GM10847 (cell line): Measurements from ENCODE around the gene SNTG2.

ENCODE experiments used
- POLR2A ChIP-seq: IDR thresholded peaks from 2 replicates; pipeline ENCODE4 v1.6.1; 2011; ENCODE audit not compliant: insufficient read length; ENCODE audit errors: extremely low read depth

The SNTG2 gene

DNA sequence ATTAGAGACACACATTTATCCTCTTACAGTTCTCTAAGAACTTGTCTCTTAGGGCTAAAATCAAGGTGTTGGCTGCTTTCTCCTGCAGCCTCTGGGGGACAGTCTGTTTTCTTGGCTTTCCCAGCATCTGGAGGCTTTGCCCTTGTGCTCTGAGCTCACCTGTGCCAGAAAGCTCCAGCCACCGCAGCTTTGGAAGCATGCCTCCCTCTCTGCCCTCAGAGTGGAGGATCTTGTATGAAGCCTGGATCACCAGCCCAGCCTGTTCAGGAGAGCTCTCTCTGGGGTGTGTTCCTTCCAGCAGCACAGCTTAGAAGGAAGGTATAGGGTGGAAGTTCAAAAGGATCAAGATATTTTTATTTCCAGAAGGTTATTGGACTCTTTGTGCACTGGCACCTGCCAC, 409.5 kb downstream of the SNTG2 start:
- TF ChIP-seq POLR2A: no peak

DNA sequence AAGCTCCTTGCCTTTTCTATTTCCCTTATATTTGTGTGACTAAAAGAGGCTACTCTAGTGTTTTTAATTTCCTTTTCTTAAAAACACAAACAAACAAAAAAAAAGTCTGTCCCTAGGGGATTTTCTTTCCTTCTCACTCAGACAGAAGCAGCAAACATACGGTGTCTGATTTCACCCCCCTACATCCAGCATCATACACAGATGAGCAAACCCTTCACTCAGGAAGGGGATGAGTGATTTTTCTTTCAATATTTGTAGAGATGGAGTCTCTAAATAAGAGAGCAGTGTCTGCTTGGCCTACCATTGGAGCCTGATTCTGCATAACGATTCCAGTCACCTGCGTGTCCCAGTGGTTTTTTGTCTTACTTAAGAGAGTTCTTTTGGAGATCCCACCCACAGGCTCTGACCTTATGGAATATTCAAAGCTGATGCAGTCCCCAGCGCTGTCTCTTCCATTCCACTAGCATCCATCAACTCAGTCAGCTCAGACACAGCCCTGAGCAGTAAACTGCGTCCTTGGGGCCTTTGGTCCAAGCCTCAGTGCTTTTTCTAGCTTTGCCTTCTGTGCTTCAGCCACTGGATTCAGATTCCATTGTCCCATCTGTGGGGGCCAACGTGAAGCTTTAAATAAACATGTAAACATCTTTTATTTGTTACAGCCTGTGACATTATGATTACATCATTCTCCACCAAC, 410.1 kb downstream of the SNTG2 start:
- no peak for TF ChIP-seq POLR2A

DNA sequence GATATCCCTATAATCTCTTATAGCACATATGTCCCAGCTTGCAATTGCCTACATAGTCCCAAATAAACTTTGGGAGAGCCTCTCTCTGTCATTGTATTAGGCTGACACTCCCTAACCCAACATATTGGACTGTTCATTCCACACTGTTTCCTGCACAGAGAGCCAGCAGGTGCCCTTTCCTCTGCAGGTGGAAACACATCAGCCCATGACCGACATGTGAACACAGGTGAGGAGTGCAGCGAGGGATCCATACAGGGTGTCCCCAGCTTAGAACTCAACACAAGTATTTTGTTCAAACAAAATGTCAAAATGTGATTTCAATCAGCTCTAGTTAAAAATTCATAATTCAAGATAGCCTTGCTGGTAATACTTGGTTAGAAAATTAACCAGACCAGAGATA, 412.7 kb downstream of the SNTG2 start:
- no peak for TF ChIP-seq POLR2A

DNA sequence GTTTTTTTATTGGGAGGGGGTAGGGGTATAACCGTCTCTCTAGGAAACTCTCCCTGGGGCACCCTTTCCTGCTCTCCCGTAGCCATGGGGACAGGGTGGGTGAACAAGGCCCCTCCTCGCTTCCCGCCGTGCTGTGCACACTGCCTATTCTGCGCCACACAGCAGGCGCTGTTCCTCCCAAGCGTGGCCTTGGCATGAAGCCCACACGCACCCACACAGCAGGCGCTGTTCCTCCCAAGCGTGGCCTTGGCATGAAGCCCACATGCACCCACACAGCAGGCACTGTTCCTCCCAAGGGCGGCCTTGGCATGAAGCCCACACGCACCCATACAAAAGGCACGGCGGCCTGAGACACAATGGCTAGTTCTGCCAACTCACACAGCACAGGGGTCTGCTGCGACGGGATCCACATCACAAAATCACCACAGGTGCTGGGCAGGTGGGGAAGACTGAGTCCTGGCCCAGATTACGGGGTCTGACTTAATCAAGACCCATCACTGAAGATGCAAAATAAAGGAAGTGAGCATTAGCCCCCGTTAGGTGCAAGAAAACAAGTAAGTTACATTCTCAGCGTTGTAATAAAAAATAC, 416.0 kb downstream of the SNTG2 start:
- TF ChIP-seq POLR2A: no peak

DNA sequence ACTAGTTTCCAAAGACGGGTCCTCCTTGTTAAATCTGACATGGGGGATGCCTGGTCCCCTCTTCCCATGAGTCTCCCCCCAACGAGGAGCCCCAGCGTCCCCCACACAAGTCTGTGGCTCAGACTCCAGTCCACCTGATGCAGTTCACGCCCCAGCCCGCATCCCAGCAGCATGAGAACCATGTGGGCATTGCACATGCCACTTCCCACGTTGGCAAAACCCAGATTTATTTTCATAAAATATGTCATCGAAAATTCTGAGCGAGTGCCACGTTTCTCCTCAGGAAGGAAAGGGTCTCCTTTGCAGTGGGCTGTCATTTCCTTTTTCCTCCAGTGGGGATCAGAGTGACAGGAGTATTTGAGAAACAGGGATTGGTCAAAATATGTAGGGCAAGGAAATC, 417.0 kb downstream of the SNTG2 start:
- TF ChIP-seq POLR2A: no peak

DNA sequence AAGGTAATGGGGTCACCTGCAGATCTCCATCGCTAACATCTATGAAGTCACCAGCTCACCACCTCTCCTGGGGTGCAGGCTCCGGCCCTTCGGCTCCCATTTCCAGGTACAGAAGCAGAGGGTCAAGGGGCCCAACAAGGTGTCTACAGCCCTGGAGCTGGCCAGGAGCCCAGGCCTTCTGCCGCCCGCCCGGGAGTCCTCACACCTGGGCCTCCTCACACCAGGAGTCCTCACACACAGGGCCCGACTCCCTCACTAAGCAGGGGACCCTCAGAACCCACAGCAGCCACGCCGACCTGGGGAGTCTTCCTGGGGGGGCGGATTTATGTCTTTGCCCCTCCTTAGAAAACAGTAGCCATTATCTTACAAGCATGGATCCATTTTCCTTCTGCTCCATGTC, 419.3 kb downstream of the SNTG2 start:
- TF ChIP-seq POLR2A: no peak

DNA sequence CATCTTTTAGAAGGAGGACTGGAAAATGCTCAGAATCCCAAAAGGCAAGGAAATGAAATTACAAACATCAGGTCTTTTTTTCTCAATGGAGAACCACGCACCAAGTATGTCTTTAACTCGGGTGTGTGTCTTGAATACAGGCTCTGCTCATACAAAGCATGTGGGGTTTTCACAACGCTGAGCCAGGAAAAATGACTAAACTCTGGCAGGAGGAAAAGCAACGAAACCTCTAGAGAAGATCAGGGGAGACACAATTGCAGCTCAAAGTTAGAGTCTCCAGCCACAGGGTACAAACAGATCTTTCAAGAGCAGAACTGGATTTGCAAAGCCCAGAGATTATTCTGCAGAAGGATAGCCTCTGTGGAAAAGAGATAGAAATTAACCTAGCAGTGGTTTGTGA, 419.8 kb downstream of the SNTG2 start:
- TF ChIP-seq POLR2A: no peak

DNA sequence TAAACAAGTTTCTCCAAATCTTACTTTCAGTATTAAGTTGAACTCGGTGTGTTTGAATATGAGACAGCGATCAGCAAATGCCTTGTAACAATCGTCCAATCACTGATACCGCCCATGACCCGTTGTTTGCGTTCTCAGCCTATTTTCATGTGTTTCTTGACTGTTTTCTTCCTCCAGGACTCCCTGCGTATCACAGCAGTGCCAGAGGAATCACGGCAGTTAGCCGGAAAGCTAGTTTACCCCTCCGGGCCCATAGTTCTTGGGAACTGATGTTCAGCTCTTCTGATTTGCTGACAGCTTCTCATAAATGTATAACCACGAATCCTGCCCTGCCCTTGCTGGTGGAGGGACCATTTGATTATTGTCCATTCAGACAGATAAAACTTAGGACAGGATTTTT, 420.4 kb downstream of the SNTG2 start:
- TF ChIP-seq POLR2A: no peak

DNA sequence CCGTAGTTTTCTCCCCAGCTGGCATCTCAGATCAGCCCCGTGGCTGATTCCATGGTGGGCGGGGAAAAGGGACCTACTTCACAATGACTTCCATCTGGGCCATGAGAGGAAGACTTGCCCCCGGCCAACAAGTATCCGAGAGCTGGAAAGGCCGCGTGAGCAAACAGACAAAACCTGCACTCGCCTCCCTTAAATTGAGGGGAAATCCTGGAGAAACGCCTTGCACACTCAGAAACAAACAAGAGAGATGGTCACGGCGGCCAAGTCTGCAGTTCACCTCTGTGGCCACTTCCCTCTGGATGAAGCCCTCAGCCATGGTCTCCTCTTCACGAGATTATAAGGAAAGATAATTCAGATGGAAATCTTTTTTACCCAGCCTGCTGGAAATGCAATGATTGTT, 423.2 kb downstream of the SNTG2 start:
- TF ChIP-seq POLR2A: no peak

DNA sequence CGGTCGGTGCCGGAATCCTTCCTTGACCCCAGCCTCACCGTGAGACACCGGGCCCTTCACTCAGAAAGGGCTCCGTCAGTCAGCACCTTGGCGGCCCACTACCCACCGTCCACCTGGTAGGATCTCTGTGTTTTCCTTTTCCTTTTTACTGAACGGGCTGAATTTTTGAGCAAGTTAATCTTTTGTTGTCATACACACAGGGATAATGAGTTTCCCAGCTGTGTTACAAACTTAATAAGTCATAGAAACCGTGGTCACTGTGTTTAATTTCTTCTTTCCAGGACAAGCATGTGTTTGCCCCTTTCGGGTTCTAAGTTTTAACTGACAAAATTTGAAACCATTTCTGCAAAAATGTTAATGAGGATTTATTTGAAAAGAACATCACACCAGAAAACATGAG, 423.6 kb downstream of the SNTG2 start:
- TF ChIP-seq POLR2A: no peak

DNA sequence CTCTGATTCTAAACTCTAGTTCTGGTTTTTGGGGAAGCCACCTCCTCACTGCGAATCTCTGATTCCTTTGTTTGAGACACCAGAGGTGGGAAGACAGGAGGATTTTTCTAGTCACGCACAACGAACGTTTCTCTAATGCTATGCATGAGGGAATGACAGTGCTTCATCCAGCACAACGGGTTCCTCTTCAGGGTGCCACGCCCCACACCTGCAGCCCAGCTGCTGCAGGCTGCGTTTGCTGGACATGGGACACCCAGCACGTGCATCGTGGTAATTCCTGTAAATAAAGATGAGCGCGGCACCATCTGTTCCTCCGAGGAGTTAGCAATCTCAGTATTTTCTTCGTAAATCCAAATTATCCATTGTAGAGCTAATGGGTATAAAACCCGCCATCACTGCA, 425.1 kb downstream of the SNTG2 start:
- TF ChIP-seq POLR2A: no peak

DNA sequence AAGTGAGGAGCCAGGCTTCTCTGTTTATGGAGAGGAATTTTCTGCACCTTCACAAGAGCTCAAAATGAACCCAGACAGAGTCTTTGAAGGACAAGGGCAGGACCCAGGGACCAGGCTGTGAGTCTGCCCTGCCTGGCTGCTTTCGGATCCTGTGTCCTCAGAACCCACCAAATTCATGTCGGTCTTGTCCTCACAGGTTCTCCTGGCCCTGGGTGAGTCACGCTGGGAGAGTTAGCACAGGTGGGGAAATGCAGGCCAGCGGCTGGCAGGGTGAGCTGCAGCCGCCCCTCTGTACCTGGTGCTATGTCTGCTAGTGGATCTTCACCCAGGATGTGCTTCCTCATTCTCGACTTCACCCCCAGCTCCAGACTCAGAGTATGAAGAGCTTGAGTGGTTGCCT, 426.8 kb downstream of the SNTG2 start:
- TF ChIP-seq POLR2A: no peak

DNA sequence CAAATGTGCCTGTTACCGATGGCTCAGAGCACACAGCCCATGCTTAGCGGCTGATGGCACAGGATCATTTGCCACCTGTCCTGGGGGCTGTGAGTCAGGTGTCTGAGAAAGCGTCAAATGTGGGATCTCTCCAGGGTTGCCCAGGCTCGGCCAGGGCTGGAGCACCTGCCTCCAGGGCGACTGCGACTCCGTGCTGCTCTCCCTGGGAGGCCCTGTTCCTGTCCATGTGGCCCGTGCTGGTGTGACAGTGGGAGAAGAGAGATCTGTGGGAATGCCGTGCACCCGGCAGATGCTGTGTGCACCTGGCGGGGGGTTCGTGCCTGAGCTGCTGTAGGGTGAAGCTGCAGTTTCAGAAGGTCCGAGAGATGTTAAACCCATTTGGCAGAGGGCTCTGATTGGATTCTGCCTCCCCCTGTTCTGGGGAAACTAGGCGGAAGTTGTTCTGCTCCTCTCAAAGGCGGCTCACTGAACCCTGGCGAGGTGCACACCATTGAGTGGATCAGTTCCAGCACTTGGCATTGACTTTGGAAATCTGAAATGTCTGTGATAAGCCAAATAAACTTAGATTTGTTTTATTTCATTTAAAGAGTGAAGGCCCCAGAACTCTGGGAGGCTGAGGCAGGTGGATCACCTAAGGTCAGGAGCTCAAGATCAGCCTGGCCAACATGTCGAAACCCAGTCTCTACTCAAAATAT, 428.0 kb downstream of the SNTG2 start:
- no peak for TF ChIP-seq POLR2A

DNA sequence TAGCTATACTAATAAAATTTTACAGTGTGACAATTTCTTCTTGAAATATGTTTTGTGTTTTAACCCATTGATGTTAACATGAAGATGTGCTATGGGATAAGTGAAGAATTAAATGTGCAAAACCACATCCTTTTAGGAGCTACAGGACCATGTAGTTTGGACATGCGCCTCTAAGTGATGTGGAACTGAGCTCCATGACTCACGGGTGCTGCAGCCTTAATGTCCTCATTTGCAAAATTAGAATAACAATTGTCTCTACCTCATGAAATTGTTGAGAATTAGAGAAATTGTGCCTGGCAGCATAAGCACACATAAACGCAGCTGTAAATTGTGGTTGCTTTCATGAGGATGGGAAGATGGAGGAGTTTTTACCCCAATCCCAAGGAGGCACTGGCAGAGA, 431.0 kb downstream of the SNTG2 start:
- TF ChIP-seq POLR2A: no peak

DNA sequence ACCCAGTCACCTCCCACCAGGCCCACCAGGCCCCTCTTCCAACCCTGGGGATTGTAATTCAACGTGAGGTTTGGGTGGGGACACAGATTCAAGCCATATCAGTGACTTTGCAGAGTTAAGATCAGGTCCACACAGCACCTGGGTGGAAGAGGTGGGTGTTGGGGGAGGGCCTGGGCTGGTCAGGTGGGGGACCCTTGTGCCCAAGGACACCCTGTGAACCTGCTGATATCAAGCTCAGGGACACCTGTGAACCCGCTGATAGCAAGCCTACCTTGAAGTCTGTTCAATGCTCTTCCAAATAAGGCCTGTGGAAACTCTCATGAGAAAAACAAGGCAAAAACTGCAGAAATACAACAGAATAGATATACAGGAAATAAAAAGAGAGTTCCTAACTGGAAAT, 442.7 kb downstream of the SNTG2 start:
- no peak for TF ChIP-seq POLR2A

DNA sequence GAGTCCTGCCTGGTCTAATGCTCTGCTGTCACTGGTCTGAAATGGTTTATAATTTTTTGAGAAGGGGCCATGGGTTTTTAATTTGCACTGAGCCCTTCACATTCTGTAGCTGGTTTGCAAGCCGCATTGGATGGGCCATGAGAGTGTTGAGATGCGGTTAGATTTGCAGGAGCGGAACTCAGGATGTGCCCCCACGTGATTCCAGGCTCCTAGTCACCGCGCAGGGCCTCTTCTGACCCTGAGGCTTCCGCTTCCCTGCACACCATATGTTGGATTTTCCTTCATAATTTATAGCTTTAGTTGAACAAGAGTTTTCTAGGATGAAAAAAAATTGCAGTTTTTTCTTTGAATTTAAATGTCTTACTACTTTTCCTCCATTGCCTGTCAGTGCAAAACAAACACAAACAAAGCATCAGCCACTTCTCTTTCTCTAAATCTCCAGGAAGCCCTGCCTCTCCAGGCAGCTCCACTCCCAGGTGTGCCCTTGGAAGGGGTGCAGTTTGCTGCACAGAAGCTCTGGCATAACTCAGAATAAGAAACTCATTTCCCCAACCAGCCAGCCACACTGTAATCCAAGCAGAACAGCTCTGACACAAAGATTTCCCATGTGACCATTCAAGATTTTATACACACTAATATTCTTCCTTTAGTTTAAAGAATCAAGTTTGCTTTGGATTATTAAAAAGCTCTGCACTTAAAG, 444.2 kb downstream of the SNTG2 start:
- no peak for TF ChIP-seq POLR2A
